ENCODE results near the gene CPD. TPM values are rescaled to one million over a fixed set of nuclear protein-coding genes. Genes with fewer than 3 reads are reported as not detected.
A peak's percentile ranks its signal among the peaks of the same experiment; 100 is the strongest.

The CPD gene
- total RNA-seq, 1 donor = 102 TPM

DNA sequence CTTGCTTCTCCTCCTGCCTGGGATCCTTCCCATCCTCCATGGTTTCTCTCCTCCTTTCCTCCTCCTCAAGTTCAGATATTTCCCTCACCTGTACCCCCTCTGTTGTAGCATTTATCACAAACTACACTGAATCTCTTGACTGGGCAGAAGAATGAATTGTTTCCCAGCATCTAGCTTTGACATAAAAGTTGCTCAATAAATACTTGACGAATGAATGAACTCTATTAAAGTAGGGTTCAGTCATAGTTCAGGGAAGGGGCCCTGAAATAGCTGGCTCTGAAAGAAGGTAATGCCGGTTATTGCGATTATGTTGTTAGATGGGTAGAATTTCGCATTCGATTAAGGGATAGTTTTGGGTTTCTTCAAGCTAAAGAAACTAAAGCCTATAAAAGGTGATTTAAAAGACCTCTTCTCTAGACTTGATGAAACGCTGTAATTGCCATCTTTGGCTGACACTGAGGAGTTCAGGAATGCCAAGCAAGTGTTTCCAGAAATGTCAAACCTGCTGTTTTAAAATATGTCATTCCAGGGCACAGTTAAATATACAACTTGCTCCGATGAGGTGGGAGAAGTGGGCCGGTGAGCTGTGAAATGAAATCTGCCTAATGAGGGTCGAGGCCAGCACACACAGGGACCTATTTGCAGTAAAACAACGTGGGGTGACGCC, 1.0 kb upstream of the CPD start:
- TF ChIP-seq, protein P1, sequence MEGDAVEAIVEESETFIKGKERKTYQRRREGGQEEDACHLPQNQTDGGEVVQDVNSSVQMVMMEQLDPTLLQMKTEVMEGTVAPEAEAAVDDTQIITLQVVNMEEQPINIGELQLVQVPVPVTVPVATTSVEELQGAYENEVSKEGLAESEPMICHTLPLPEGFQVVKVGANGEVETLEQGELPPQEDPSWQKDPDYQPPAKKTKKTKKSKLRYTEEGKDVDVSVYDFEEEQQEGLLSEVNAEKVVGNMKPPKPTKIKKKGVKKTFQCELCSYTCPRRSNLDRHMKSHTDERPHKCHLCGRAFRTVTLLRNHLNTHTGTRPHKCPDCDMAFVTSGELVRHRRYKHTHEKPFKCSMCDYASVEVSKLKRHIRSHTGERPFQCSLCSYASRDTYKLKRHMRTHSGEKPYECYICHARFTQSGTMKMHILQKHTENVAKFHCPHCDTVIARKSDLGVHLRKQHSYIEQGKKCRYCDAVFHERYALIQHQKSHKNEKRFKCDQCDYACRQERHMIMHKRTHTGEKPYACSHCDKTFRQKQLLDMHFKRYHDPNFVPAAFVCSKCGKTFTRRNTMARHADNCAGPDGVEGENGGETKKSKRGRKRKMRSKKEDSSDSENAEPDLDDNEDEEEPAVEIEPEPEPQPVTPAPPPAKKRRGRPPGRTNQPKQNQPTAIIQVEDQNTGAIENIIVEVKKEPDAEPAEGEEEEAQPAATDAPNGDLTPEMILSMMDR (IDR thresholded peaks at IDR 0.05; ENCODE audit: insufficient read depth, low read length) = no peak
- H3K4me3 ChIP-seq (ENCODE audit: low read depth, low read length) = peak overlapping the region; percentile 66
- DNase-seq (ENCODE audit: low read depth) = no peak

DNA sequence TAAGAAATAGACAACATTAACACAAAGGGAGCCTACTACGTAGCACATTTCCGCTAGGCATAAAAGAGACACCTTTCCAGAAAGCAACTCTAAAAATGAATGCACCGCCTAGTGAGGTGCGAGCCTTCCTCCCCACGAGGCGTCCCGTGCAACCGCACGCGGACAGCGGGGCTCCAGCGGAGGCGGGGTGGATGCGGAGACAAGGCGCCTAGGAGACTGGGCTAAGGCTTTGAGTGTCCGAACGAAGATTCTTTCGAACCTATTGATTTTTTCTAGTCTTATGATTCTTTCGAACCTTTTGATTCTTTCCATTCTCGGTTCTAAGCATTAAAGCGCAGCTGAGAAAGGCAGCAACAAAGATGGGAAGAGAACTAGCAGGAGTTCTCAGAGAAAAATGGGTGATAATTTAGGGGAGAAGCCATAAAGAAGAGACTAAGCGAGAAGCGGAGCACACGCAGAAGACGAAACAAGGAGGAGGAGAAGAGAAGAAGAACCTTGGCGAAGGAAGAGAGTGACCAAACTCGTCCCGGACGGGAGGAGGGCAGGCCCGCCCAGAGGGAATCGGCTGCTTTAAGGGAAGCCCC, 394 bp upstream of the CPD start:
- H3K4me3 ChIP-seq (ENCODE audit: low read depth, low read length) = peak overlapping the region; percentile 66
- no peak for DNase-seq (ENCODE audit: low read depth)
- TF ChIP-seq, protein P1 (IDR thresholded peaks at IDR 0.05; ENCODE audit: insufficient read depth, low read length) = no peak

DNA sequence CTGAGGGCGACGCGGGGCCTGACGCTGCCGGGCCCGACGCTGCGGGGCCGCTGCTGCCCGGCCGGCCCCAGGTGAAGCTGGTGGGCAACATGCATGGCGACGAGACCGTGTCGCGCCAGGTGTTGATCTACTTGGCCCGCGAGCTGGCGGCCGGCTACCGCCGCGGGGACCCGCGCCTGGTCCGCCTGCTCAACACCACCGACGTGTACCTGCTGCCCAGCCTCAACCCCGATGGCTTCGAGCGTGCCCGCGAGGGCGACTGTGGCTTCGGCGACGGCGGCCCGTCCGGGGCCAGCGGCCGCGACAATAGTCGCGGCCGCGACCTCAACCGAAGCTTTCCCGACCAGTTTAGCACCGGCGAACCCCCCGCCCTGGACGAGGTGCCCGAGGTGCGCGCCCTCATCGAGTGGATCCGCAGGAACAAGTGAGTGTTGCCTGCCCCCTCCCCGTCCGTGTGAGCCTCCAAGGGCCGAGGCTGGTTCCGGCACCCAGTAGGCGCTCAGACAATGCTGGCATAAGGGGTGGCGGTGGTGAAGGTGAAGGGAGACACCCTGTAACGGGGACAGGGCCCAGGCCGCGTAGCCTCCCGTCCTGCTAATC, 676 bp downstream of the CPD start:
- TF ChIP-seq, protein P1 (IDR thresholded peaks at IDR 0.05; ENCODE audit: insufficient read depth, low read length) = no peak
- no peak for DNase-seq (ENCODE audit: low read depth)
- H3K4me3 ChIP-seq (ENCODE audit: low read depth, low read length) = peak overlapping the region; percentile 81

DNA sequence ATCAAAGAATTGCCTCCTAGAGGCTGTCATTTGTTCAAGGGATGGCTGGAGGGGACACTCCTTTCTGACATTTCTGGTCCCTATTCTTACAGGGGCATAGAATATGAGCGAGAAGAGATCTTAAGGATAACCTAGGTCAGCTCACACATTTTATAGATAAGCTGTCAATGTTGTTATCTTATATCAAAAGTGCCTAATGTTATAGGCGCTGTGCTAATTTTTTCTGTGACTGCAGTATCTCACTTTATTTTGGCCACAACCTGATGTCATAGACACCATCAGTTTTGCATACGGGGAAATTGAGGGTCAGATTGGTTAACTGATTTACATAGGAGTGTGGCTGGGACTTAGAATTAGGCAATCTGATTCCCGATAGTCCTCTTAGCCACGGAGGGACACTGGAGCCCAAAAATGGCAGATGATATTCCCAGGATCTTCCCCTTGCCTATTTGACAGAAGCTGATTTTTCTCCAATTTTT, 1.2 kb downstream of the CPD start:
- peak overlapping the region; percentile 81 for H3K4me3 ChIP-seq (ENCODE audit: low read depth, low read length)
- no peak for DNase-seq (ENCODE audit: low read depth)
- TF ChIP-seq, protein P1 (IDR thresholded peaks at IDR 0.05; ENCODE audit: insufficient read depth, low read length) = no peak

DNA sequence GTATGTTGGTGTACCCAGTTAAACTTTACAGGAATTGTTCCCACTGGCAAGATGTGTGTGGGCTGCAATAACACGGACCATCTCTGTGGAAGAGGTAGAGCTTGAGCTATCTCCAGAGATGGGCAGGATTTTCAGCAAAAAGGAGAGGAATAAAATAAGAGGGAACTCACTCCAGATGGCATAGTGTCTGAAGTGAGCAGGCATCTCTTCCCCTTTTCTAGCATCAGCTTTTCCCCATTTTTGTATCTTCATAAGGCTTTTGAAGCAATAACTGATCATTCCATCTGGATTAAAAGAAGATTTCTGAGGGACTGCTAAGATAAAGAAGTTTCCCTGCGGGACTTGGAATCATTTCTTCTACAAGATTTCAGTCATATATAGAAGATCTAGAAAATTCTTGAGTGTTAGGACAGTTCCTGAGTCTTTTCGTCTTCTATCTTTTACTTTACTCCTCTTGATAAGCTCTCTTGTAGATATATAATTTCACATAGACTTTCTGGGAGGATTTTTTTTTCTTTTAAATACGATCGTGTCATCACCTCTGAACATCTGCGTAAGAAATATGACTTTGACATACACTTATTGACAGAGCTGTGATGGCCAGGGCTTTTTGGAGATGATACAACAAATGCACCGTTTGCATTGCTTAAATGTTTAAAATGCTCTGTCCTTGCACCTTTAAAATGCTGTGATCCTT, 2.1 kb downstream of the CPD start:
- no peak for DNase-seq (ENCODE audit: low read depth)
- TF ChIP-seq, protein P1 (IDR thresholded peaks at IDR 0.05; ENCODE audit: insufficient read depth, low read length) = no peak
- peak overlapping the region; percentile 81 for H3K4me3 ChIP-seq (ENCODE audit: low read depth, low read length)

DNA sequence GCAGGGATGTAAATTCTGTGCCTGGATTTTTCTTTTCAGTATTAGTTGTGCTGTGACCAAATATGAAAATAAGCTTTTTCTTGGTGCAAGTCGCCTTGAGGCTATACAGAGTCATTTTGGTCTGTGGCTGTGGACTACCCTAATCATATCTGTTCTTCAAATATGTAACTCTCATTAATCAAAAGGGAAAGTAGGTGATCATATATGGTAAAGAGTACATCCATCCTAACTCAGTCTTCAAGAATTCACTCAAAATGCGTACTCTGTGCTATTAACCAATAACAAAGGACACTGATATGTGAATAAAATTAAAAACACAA, 2.6 kb downstream of the CPD start:
- peak overlapping the region; percentile 48 for H3K4me3 ChIP-seq (ENCODE audit: low read depth, low read length)
- no peak for DNase-seq (ENCODE audit: low read depth)

More for the DNA sequence above, 2.6 kb downstream of the CPD start:
- TF ChIP-seq, protein P1 (IDR thresholded peaks at IDR 0.05; ENCODE audit: insufficient read depth, low read length) = no peak
